ENCODE measurements around the gene PRR5L.

The PRR5L gene

DNA sequence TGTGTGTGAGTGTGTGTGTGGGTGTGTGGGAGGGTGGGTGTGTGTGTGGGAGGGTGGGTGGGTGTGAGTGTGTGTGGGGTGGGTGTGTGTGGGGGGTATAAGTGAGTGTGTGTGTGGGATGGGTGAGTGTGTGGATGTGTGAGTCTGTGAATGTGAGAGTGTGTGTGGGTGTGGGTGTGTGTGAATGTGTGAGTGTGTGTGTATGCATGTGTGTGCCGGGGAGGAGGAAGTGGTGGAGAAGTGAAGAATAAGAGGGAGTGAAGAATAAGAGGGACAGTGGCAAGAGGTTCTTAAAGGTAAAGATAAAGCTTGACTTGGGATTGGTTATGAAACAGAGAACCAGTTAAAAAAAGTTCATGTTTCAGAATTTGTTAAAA, 54.0 kb downstream of the PRR5L start:
- H2BK120ac ChIP-seq (ENCODE audit: insufficient read depth, low read length, poor library complexity): no peak overlapping the region
- no peak overlapping the region for H3K4me3 ChIP-seq (ENCODE audit: low read depth, low read length)
- no peak overlapping the region for H2BK12ac ChIP-seq (ENCODE audit: low read length)
- 100% methylated on average over 1 of the region's 1 CpG for WGBS (ENCODE audit: extremely low coverage, insufficient coverage, insufficient read length)
- no peaks in the 10 kb centered on the region for H3K36me3 ChIP-seq (ENCODE audit: control insufficient read depth in 1 of 2, insufficient read depth in 2 of 2, low read length in 2 of 2)
- H3K4ac ChIP-seq (ENCODE audit: low read depth, low read length): no peak overlapping the region
- H3K14ac ChIP-seq (ENCODE audit: low read length): no peak overlapping the region
- H4K8ac ChIP-seq (ENCODE audit: low read depth, low read length): no peak overlapping the region
- peaks cover 15% of the 10 kb centered on the region for H3K79me1 ChIP-seq (ENCODE audit: low read length)
- H2BK5ac ChIP-seq (ENCODE audit: low read depth, low read length, poor library complexity): no peak overlapping the region
- no peak overlapping the region for H4K12ac ChIP-seq (ENCODE audit: low read depth, low read length)
- DNase-seq: no peak
- no peaks in the 10 kb centered on the region for H3K27me3 ChIP-seq (ENCODE audit: insufficient read depth, low read length)
- no peak overlapping the region for H4K91ac ChIP-seq (ENCODE audit: low read depth, low read length)
- H3K27ac ChIP-seq (ENCODE audit: low read depth, low read length): peak overlapping the region; percentile 50
- no peak overlapping the region for H2AFZ ChIP-seq (ENCODE audit: insufficient read depth, low read length, poor library complexity)
- H3K9ac ChIP-seq (ENCODE audit: low read length): no peak overlapping the region
- H3K79me2 ChIP-seq (ENCODE audit: control insufficient read depth, insufficient read depth, low read length, poor library complexity): peaks cover 2% of the 10 kb centered on the region
- no peak overlapping the region for H3K23ac ChIP-seq (ENCODE audit: low read length)
- no peak overlapping the region for H3K18ac ChIP-seq (ENCODE audit: low read length)
- H3K9me3 ChIP-seq (ENCODE audit: insufficient read depth, low read depth, low read length): no peaks in the 10 kb centered on the region
- H3K4me2 ChIP-seq (ENCODE audit: low read length): no peak overlapping the region
- H3K4me1 ChIP-seq (ENCODE audit: control insufficient read depth in 1 of 2, insufficient read depth in 2 of 2, low read length in 2 of 2): peaks cover 6 to 8% of the 10 kb centered on the region in 2 experiments
- no peak overlapping the region for H2AK5ac ChIP-seq (ENCODE audit: low read length)

DNA sequence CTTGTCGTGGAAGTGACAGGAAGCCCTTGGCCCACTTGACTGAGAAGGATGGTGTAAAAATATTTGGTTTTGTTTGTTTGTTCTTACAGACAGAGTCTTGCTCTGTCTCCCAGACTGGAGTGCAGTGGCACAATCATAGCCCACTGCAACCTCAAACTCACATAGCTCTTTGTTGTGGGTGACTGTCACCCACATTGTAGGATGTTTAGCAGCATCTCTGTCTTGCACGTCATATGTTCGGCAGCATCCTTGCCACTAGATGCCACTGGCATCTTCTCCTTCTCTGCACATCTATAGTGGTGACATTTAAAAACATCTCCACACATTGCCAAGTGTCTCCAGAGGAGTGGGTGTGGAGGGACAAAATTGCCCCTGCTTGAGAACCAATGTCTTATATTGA, 56.8 kb downstream of the PRR5L start:
- DNase-seq: no peak
- H4K12ac ChIP-seq (ENCODE audit: low read depth, low read length): no peak overlapping the region
- H3K4me3 ChIP-seq (ENCODE audit: low read depth, low read length): no peak overlapping the region
- H3K9me3 ChIP-seq (ENCODE audit: insufficient read depth, low read depth, low read length): no peaks in the 10 kb centered on the region
- no peak overlapping the region for H2BK120ac ChIP-seq (ENCODE audit: insufficient read depth, low read length, poor library complexity)
- H2BK12ac ChIP-seq (ENCODE audit: low read length): peak overlapping the region; percentile 18
- no peak overlapping the region for H3K14ac ChIP-seq (ENCODE audit: low read length)
- no peak overlapping the region for H3K4ac ChIP-seq (ENCODE audit: low read depth, low read length)
- H3K79me1 ChIP-seq (ENCODE audit: low read length): peaks cover 15% of the 10 kb centered on the region
- peaks cover 4 to 6% of the 10 kb centered on the region in 2 experiments for H3K4me1 ChIP-seq (ENCODE audit: control insufficient read depth in 1 of 2, insufficient read depth in 2 of 2, low read length in 2 of 2)
- no peaks in the 10 kb centered on the region for H3K27me3 ChIP-seq (ENCODE audit: insufficient read depth, low read length)
- H2AFZ ChIP-seq (ENCODE audit: insufficient read depth, low read length, poor library complexity): no peak overlapping the region
- H3K18ac ChIP-seq (ENCODE audit: low read length): no peak overlapping the region
- no CpG with 5 or more reads among the region's 3 CpGs for WGBS (ENCODE audit: extremely low coverage, insufficient coverage, insufficient read length)
- H3K27ac ChIP-seq (ENCODE audit: low read depth, low read length): no peak overlapping the region
- H3K23ac ChIP-seq (ENCODE audit: low read length): no peak overlapping the region
- H2AK5ac ChIP-seq (ENCODE audit: low read length): no peak overlapping the region
- H4K91ac ChIP-seq (ENCODE audit: low read depth, low read length): peak overlapping the region; percentile 7
- H2BK5ac ChIP-seq (ENCODE audit: low read depth, low read length, poor library complexity): no peak overlapping the region
- peaks cover 2% of the 10 kb centered on the region for H3K79me2 ChIP-seq (ENCODE audit: control insufficient read depth, insufficient read depth, low read length, poor library complexity)
- no peak overlapping the region for H3K9ac ChIP-seq (ENCODE audit: low read length)
- H3K36me3 ChIP-seq (ENCODE audit: control insufficient read depth in 1 of 2, insufficient read depth in 2 of 2, low read length in 2 of 2): no peaks in the 10 kb centered on the region
- no peak overlapping the region for H4K8ac ChIP-seq (ENCODE audit: low read depth, low read length)
- no peak overlapping the region for H3K4me2 ChIP-seq (ENCODE audit: low read length)

DNA sequence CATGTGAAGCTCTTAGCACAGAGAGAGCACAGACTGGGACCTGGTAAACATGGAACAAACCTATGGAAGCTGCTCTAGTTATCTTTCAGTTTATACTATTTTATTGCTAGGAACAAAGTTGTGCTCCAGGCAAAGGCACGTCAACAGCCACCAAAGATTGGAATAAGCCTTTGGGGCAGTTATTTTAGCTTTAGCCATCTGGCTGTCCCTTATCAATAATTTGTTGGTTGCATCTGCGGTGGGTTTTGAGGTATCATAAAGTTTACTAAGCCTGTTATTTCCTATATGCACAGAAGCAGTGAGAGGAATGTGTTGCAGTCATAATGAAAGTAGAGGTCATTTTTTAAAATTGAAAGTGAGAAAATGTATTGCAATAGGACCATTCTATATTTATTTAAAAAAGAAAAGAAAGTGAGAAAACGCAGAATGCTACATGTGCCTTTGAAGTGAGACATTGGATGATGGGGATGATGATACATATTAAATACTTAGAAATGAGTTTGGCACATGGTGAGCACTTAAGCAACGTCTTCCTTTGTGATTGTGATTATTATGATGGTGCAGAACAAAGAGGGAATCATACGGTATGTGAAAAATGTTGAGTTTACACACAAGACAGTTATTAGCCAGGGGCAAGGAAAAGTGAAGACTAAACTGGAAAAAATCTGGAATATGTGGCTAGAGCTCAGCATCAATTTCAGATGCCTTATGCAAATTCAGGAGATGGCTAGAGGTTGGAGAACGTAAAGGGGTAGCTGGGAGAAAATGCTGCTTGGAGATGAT, 58.3 kb downstream of the PRR5L start:
- Histone ChIP-seq H3K4me3 (ENCODE audit: low read depth, low read length) (no peak overlapping the region), H2AFZ (ENCODE audit: insufficient read depth, low read length, poor library complexity) (no peak overlapping the region), H3K36me3 (ENCODE audit: control insufficient read depth in 1 of 2, insufficient read depth in 2 of 2, low read length in 2 of 2) (no peaks in the 10 kb centered on the region), H3K79me2 (ENCODE audit: control insufficient read depth, insufficient read depth, low read length, poor library complexity) (peaks cover under 1% of the 10 kb centered on the region), H2BK120ac (ENCODE audit: insufficient read depth, low read length, poor library complexity) (peak overlapping the region; percentile 28), H4K91ac (ENCODE audit: low read depth, low read length) (peak overlapping the region; percentile 55), H2BK5ac (ENCODE audit: low read depth, low read length, poor library complexity) (no peak overlapping the region), H3K4me1 (ENCODE audit: control insufficient read depth in 1 of 2, insufficient read depth in 2 of 2, low read length in 2 of 2) (peaks cover 3 to 4% of the 10 kb centered on the region in 2 experiments), H3K23ac (ENCODE audit: low read length) (no peak overlapping the region), H4K8ac (ENCODE audit: low read depth, low read length) (no peak overlapping the region), H3K9ac (ENCODE audit: low read length) (no peak overlapping the region), H3K27me3 (ENCODE audit: insufficient read depth, low read length) (no peaks in the 10 kb centered on the region), H3K79me1 (ENCODE audit: low read length) (peaks cover 13% of the 10 kb centered on the region), H2AK5ac (ENCODE audit: low read length) (no peak overlapping the region), H2BK12ac (ENCODE audit: low read length) (no peak overlapping the region), H3K4ac (ENCODE audit: low read depth, low read length) (no peak overlapping the region), H3K18ac (ENCODE audit: low read length) (no peak overlapping the region), H4K12ac (ENCODE audit: low read depth, low read length) (no peak overlapping the region), H3K14ac (ENCODE audit: low read length) (no peak overlapping the region), H3K27ac (ENCODE audit: low read depth, low read length) (no peak overlapping the region), H3K4me2 (ENCODE audit: low read length) (peak overlapping the region; percentile 8), H3K9me3 (ENCODE audit: insufficient read depth, low read depth, low read length) (no peaks in the 10 kb centered on the region)
- no CpG with 5 or more reads among the region's 6 CpGs for WGBS (ENCODE audit: extremely low coverage, insufficient coverage, insufficient read length)
- peak; percentile 68 to 98 for DNase-seq

DNA sequence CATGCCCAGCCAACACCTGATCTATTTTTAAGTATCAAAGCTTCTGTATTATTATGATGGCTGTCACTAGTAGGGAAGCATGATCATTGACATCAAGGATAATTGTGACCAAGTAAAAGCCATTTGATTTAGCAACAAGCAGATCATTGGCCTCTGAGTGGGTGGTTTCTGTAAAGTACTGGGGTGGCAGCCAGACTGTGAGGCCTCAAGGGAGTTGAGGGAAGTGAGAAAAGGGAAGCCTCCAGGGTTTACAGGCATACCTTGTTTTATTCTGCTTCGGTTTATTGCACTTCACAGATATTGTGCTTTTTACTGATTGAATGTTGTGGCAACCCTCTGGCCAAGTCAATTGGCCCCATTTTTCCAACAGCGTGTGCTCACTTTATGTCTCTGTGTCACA, 60.1 kb downstream of the PRR5L start:
- Histone ChIP-seq H4K91ac (ENCODE audit: low read depth, low read length) (no peak overlapping the region), H2BK120ac (ENCODE audit: insufficient read depth, low read length, poor library complexity) (peak overlapping the region; percentile 63), H3K79me1 (ENCODE audit: low read length) (peaks cover 15% of the 10 kb centered on the region), H3K79me2 (ENCODE audit: control insufficient read depth, insufficient read depth, low read length, poor library complexity) (no peaks in the 10 kb centered on the region), H3K14ac (ENCODE audit: low read length) (peak overlapping the region; percentile 59), H4K12ac (ENCODE audit: low read depth, low read length) (no peak overlapping the region), H4K8ac (ENCODE audit: low read depth, low read length) (no peak overlapping the region), H3K18ac (ENCODE audit: low read length) (no peak overlapping the region), H2AFZ (ENCODE audit: insufficient read depth, low read length, poor library complexity) (no peak overlapping the region), H2BK5ac (ENCODE audit: low read depth, low read length, poor library complexity) (no peak overlapping the region), H3K9me3 (ENCODE audit: insufficient read depth, low read depth, low read length) (no peaks in the 10 kb centered on the region), H3K4me1 (ENCODE audit: control insufficient read depth in 1 of 2, insufficient read depth in 2 of 2, low read length in 2 of 2) (peaks cover 4 to 8% of the 10 kb centered on the region in 2 experiments), H3K9ac (ENCODE audit: low read length) (no peak overlapping the region), H2AK5ac (ENCODE audit: low read length) (peak overlapping the region; percentile 51), H3K4ac (ENCODE audit: low read depth, low read length) (no peak overlapping the region), H2BK12ac (ENCODE audit: low read length) (peak overlapping the region; percentile 82), H3K23ac (ENCODE audit: low read length) (no peak overlapping the region), H3K4me3 (ENCODE audit: low read depth, low read length) (no peak overlapping the region), H3K4me2 (ENCODE audit: low read length) (no peak overlapping the region), H3K36me3 (ENCODE audit: control insufficient read depth in 1 of 2, insufficient read depth in 2 of 2, low read length in 2 of 2) (no peaks in the 10 kb centered on the region), H3K27me3 (ENCODE audit: insufficient read depth, low read length) (no peaks in the 10 kb centered on the region), H3K27ac (ENCODE audit: low read depth, low read length) (no peak overlapping the region)
- DNase-seq: no peak
- no CpG with 5 or more reads among the region's 2 CpGs for WGBS (ENCODE audit: extremely low coverage, insufficient coverage, insufficient read length)

Data from trophoblast cell (in vitro differentiated cells and primary cell).